Natural killer cell (primary cell): Measurements from ENCODE around the gene RPS21. TPM values are rescaled to one million over a fixed set of nuclear protein-coding genes. Genes with fewer than 3 reads are reported as not detected.

Experiments used
- ATAC-seq, 3 donors: fragments of 150-1000 bp in 2 of 3; fragments of 200-7000 bp in 1 of 3; cut with Tn5 transposase; 1 replicate in 1 of 3; 2 replicates in 2 of 3; pipeline ENCODE4 v1.10.0; 2021; ENCODE audit warnings: mild to moderate bottlenecking in 2 of 3, moderate library complexity in 2 of 3
- DNase-seq, 2 donors: peaks; one replicate each; pipeline versions ENCODE4 v3.0.0 to v3.0.0-alpha.2; 2013 to 2021; ENCODE audit warnings: mixed read lengths in 1 of 2
- H3K27ac ChIP-seq: one replicate; pipeline ENCODE4 v1.5.1; 2013; ENCODE audit warnings: mild to moderate bottlenecking, low read length
- H3K27me3 ChIP-seq: one replicate; pipeline ENCODE4 v1.6.1; 2013; ENCODE audit warnings: low read length; ENCODE audit not compliant: control insufficient read depth, insufficient read depth
- H3K36me3 ChIP-seq: one replicate; pipeline ENCODE4 v1.6.1; 2013; ENCODE audit warnings: low read length; ENCODE audit not compliant: control insufficient read depth, insufficient read depth
- H3K4me1 ChIP-seq: one replicate; pipeline ENCODE4 v1.6.1; 2013; ENCODE audit warnings: low read length; ENCODE audit not compliant: control insufficient read depth, insufficient read depth
- H3K4me3 ChIP-seq: one replicate; pipeline ENCODE4 v1.5.1; 2013; ENCODE audit warnings: low read length
- H3K9me3 ChIP-seq: one replicate; pipeline ENCODE4 v1.6.1; 2013; ENCODE audit warnings: low read length; ENCODE audit not compliant: control insufficient read depth, insufficient read depth
- H3K27ac Mint-ChIP-seq, 2 donors: one replicate each; pipeline ENCODE4 v1.8.0; 2022; ENCODE audit warnings: mild to moderate bottlenecking in 2 of 2, mixed read lengths in 2 of 2, moderate library complexity in 1 of 2
- H3K27me3 Mint-ChIP-seq, 2 donors: one replicate each; pipeline ENCODE4 v1.8.0; 2022; ENCODE audit warnings: low read depth in 2 of 2, mixed read lengths in 2 of 2
- H3K36me3 Mint-ChIP-seq: one replicate; pipeline ENCODE4 v1.8.0; 2022; ENCODE audit warnings: mixed read lengths
- H3K4me1 Mint-ChIP-seq, 2 donors: one replicate each; pipeline ENCODE4 v1.8.0; 2022; ENCODE audit warnings: mixed read lengths in 2 of 2
- H3K4me3 Mint-ChIP-seq: one replicate; pipeline ENCODE4 v1.8.0; 2022; ENCODE audit warnings: mild to moderate bottlenecking, moderate library complexity, mixed read lengths
- H3K9me3 Mint-ChIP-seq, 2 donors: one replicate each; pipeline ENCODE4 v1.8.0; 2022; ENCODE audit warnings: mixed read lengths in 2 of 2
- CTCF ChIP-seq: fragments of 200-600 bp; IDR thresholded peaks from one replicate; pipeline ENCODE4 v1.8.0; 2022; ENCODE audit warnings: antibody characterized with exemption
- WGBS: methylation state at CpG from one replicate; pipeline ENCODE4 v1.1.7; 2013; ENCODE audit warnings: missing lambda C conversion rate; ENCODE audit not compliant: insufficient coverage; 5-methylcytosine and 5-hydroxymethylcytosine counted together
- intact Hi-C: fragments of 100-400 bp; cut with micrococcal nuclease; formaldehyde crosslinking; loops from one replicate; pipeline ENCODE4 v1.14.2; 2022
- total RNA-seq, 4 donors: library from RNA; stranded (reverse); fragments of 120-200 nt in 1 of 4; gene quantifications; one replicate each; pipeline versions ENCODE4 v1.2.3 to v1.2.4, GENCODE V29; 2013 to 2022

The RPS21 gene
- total RNA-seq, 3 donors from 2014 or later (not counting 1 experiment from before 2014, with no cell fraction given), result 887 to 1,244 (median 1,112) TPM

- no peak for TF ChIP-seq CTCF
- no peaks in the 10 kb centered on the region for H3K36me3 Mint-ChIP-seq
- peak overlapping the region; percentile 21 for H3K4me3 Mint-ChIP-seq
- Histone ChIP-seq H3K4me1 (peaks cover 39% of the 10 kb centered on the region), H3K36me3 (no peaks in the 10 kb centered on the region), H3K27ac (no peak overlapping the region), H3K9me3 (no peaks in the 10 kb centered on the region), H3K27me3 (no peaks in the 10 kb centered on the region), H3K4me3 (no peak overlapping the region)
- ATAC-seq (no peak), DNase-seq (no peak)
- peaks cover 10 to 35% of the 10 kb centered on the region in 2 donors for H3K4me1 Mint-ChIP-seq
- no peaks in the 10 kb centered on the region for H3K27me3 Mint-ChIP-seq
- intact Hi-C loops, result no loop called here
- H3K9me3 Mint-ChIP-seq, result no peaks in the 10 kb centered on the region
- WGBS, result 96% methylated on average over 12 of the region's 12 CpGs
- H3K27ac Mint-ChIP-seq, result peak overlapping the region in 1 of 2 donors; percentile 14
Measured at GRCh38 chr20:62409086-62409853, 22.4 kb downstream of the RPS21 start.

- Histone ChIP-seq H3K27me3 (no peaks in the 10 kb centered on the region), H3K27ac (no peak overlapping the region), H3K4me3 (no peak overlapping the region), H3K36me3 (no peaks in the 10 kb centered on the region), H3K9me3 (no peaks in the 10 kb centered on the region), H3K4me1 (peaks cover 36% of the 10 kb centered on the region)
- 6% methylated on average over 30 of the region's 30 CpGs for WGBS
- H3K4me3 Mint-ChIP-seq, result peak overlapping the region; percentile 45
- TF ChIP-seq CTCF, result peak; percentile 22
- no peaks in the 10 kb centered on the region for H3K36me3 Mint-ChIP-seq
- H3K27me3 Mint-ChIP-seq, result no peaks in the 10 kb centered on the region
- H3K27ac Mint-ChIP-seq, result peak overlapping the region in 1 of 2 donors; percentile 14
- ATAC-seq (no peak), DNase-seq (peak; percentile 31 to 57)
- H3K4me1 Mint-ChIP-seq, result peaks cover 10 to 34% of the 10 kb centered on the region in 2 donors
- H3K9me3 Mint-ChIP-seq, result no peaks in the 10 kb centered on the region
- intact Hi-C loops, result no loop called here
Measured at GRCh38 chr20:62409931-62410745, 23.2 kb downstream of the RPS21 start.

GRCh38 chr20:62410746-62411478 is 24.0 kb downstream of the RPS21 start:
- intact Hi-C loops, result no loop called here

More at GRCh38 chr20:62410746-62411478, 24.0 kb downstream of the RPS21 start:
- Mint-ChIP-seq H3K27me3 (no peaks in the 10 kb centered on the region), H3K36me3 (no peaks in the 10 kb centered on the region), H3K27ac (no peak overlapping the region), H3K4me3 (no peak overlapping the region), H3K9me3 (no peaks in the 10 kb centered on the region), H3K4me1 (peaks cover 4 to 26% of the 10 kb centered on the region in 2 donors)
- no peaks in the 10 kb centered on the region for H3K36me3 ChIP-seq
- TF ChIP-seq CTCF, result no peak
- WGBS, result 87% methylated on average over 19 of the region's 19 CpGs
- no peak for DNase-seq
- H3K27me3 ChIP-seq, result no peaks in the 10 kb centered on the region
- H3K27ac ChIP-seq, result no peak overlapping the region
- no peak overlapping the region for H3K4me3 ChIP-seq
- no peaks in the 10 kb centered on the region for H3K9me3 ChIP-seq
- no peak for ATAC-seq
- H3K4me1 ChIP-seq, result peaks cover 29% of the 10 kb centered on the region
